ENCODE data around the gene MED23.
"Not testable (repeated sequence)": the region's sequence is repeated elsewhere in the genome, so short reads cannot be mapped to it uniquely, and the experiment has no call there.

The MED23 gene

GRCh38 chr6:131568726-131569125 lies 59.3 kb downstream of the MED23 start:
- DNase-seq: no peak

- DNase-seq: no peak
Observed at GRCh38 chr6:131565056-131565455, 63.0 kb downstream of the MED23 start.

GRCh38 chr6:131561925-131562707 lies 65.9 kb downstream of the MED23 start:
- DNase-seq: no peak

GRCh38 chr6:131558922-131559321 lies 69.1 kb downstream of the MED23 start:
- DNase-seq: no peak

GRCh38 chr6:131555992-131556391 lies 72.0 kb downstream of the MED23 start:
- DNase-seq: no peak

- DNase-seq: no peak
Observed at GRCh38 chr6:131552572-131552971, 75.5 kb downstream of the MED23 start.

- no peak for DNase-seq
Observed at GRCh38 chr6:131551902-131552301, 76.1 kb downstream of the MED23 start.

- no peak for DNase-seq
Observed at GRCh38 chr6:131549811-131550210, 78.2 kb downstream of the MED23 start.

GRCh38 chr6:131548441-131548840 lies 79.6 kb downstream of the MED23 start:
- peak; percentile 8 to 9 for DNase-seq

- no peak for DNase-seq
Observed at GRCh38 chr6:131547488-131547887, 80.6 kb downstream of the MED23 start.

- DNase-seq: no peak
Observed at GRCh38 chr6:131545317-131545716, 82.7 kb downstream of the MED23 start.

- not testable (repeated sequence) for DNase-seq
Observed at GRCh38 chr6:131538615-131539014, 89.4 kb downstream of the MED23 start.

- no peak for DNase-seq
Observed at GRCh38 chr6:131532580-131533039, 95.4 kb downstream of the MED23 start.

GRCh38 chr6:131531681-131532080 lies 96.4 kb downstream of the MED23 start:
- not testable (repeated sequence) for DNase-seq

GRCh38 chr6:131530936-131531335 lies 97.1 kb downstream of the MED23 start:
- DNase-seq: not testable (repeated sequence)

- no peak for DNase-seq
Observed at GRCh38 chr6:131524695-131525336, 103.2 kb downstream of the MED23 start.

GRCh38 chr6:131523988-131524673 lies 103.9 kb downstream of the MED23 start:
- no peak for DNase-seq

Measured in NCI-H526 (cell line).